Measurements from ENCODE around the gene ANGPTL2.

ANGPTL2 gene

GRCh38 chr9:127074561-127075548, 47.6 kb downstream of the ANGPTL2 start:
- DNase-seq, result no peak

- DNase-seq, result no peak
These were observed 54.7 kb downstream of the ANGPTL2 start for GRCh38 chr9:127067603-127068220.

- DNase-seq, result no peak
These were observed 55.6 kb downstream of the ANGPTL2 start for GRCh38 chr9:127066851-127067136.

- DNase-seq, result no peak
These were observed 56.2 kb downstream of the ANGPTL2 start for GRCh38 chr9:127066060-127066850.

- DNase-seq, result no peak
These were observed 56.8 kb downstream of the ANGPTL2 start for GRCh38 chr9:127065592-127065991.

- no peak for DNase-seq
These were observed 58.1 kb downstream of the ANGPTL2 start for GRCh38 chr9:127064335-127064734.

GRCh38 chr9:127061411-127061810, 61.0 kb downstream of the ANGPTL2 start:
- no peak for DNase-seq

- DNase-seq, result no peak
These were observed 62.6 kb downstream of the ANGPTL2 start for GRCh38 chr9:127059765-127060361.

GRCh38 chr9:127059030-127059429, 63.4 kb downstream of the ANGPTL2 start:
- DNase-seq, result no peak

GRCh38 chr9:127058645-127059021, 63.8 kb downstream of the ANGPTL2 start:
- DNase-seq, result no peak

GRCh38 chr9:127058011-127058644, 64.3 kb downstream of the ANGPTL2 start:
- no peak for DNase-seq

- no peak for DNase-seq
These were observed 66.0 kb downstream of the ANGPTL2 start for GRCh38 chr9:127056446-127056845.

GRCh38 chr9:127055745-127056402, 66.6 kb downstream of the ANGPTL2 start:
- no peak for DNase-seq

- no peak for DNase-seq
These were observed 68.5 kb downstream of the ANGPTL2 start for GRCh38 chr9:127053960-127054359.

GRCh38 chr9:127053057-127053821, 69.2 kb downstream of the ANGPTL2 start:
- no peak for DNase-seq

- no peak for DNase-seq
These were observed 70.4 kb downstream of the ANGPTL2 start for GRCh38 chr9:127051881-127052595.

- DNase-seq, result no peak
These were observed 71.8 kb downstream of the ANGPTL2 start for GRCh38 chr9:127050591-127051001.

GRCh38 chr9:127050152-127050551, 72.3 kb downstream of the ANGPTL2 start:
- DNase-seq, result no peak

- no peak for DNase-seq
These were observed 72.9 kb downstream of the ANGPTL2 start for GRCh38 chr9:127049581-127049980.

GRCh38 chr9:127049044-127049443, 73.4 kb downstream of the ANGPTL2 start:
- no peak for DNase-seq

GRCh38 chr9:127047971-127048370, 74.5 kb downstream of the ANGPTL2 start:
- no peak for DNase-seq

Data from activated CD4-positive, alpha-beta T cell treated with anti-CD3 and anti-CD28 coated beads, Interleukin-2, amount 50 U/mL, for 4 hours (primary cell).